ENCODE measurements around the gene ABCB4. TPM values are rescaled to one million over a fixed set of nuclear protein-coding genes. Genes with fewer than 3 reads are reported as not detected.

Gene ABCB4
- total RNA-seq, 4 donors from 2014 or later = 0.42 to 6.5 (median 1.1) TPM

GRCh38 chr7:87483131-87483530 is 7.7 kb upstream of the ABCB4 start:
- no peak for TF ChIP-seq POLR2AphosphoS5 (IDR thresholded peaks at IDR 0.05)
- no peak for TF ChIP-seq EP300 (IDR thresholded peaks at IDR 0.05)
- no peak for TF ChIP-seq POLR2A (IDR thresholded peaks at IDR 0.05)
- no peak for TF ChIP-seq CTCF (IDR thresholded peaks at IDR 0.05)
- Histone ChIP-seq H3K4me1 (no peaks in the 10 kb centered on the region), H3K9me3 (no peaks in the 10 kb centered on the region), H3K27me3 (peaks cover 8% of the 10 kb centered on the region), H3K27ac (no peak overlapping the region), H3K36me3 (no peaks in the 10 kb centered on the region), H3K4me3 (no peak overlapping the region)
- 100% methylated on average over 1 of the region's 2 CpGs for WGBS, 2 donors (ENCODE audit: low coverage in 1 of 2)
- ATAC-seq = no peak

GRCh38 chr7:87482115-87482514 is 6.6 kb upstream of the ABCB4 start:
- H3K27ac ChIP-seq = no peak overlapping the region
- H3K4me3 ChIP-seq = no peak overlapping the region
- no peak for ATAC-seq
- WGBS, 2 donors (ENCODE audit: low coverage in 1 of 2) = 65 to 69% methylated on average over 2 to 3 of the region's 3 CpGs
- H3K27me3 ChIP-seq = peaks cover 9% of the 10 kb centered on the region
- TF ChIP-seq CTCF (IDR thresholded peaks at IDR 0.05) = no peak
- TF ChIP-seq POLR2AphosphoS5 (IDR thresholded peaks at IDR 0.05) = no peak
- no peak for TF ChIP-seq EP300 (IDR thresholded peaks at IDR 0.05)
- TF ChIP-seq POLR2A (IDR thresholded peaks at IDR 0.05) = no peak
- H3K36me3 ChIP-seq = no peaks in the 10 kb centered on the region
- H3K9me3 ChIP-seq = no peaks in the 10 kb centered on the region
- no peaks in the 10 kb centered on the region for H3K4me1 ChIP-seq

GRCh38 chr7:87480386-87480785 is 4.9 kb upstream of the ABCB4 start:
- H3K4me3 ChIP-seq = no peak overlapping the region
- no peak overlapping the region for H3K27ac ChIP-seq
- WGBS, 2 donors (ENCODE audit: low coverage in 1 of 2) = 79 to 100% methylated on average over 2 of the region's 2 CpGs
- ATAC-seq = no peak
- no peak for TF ChIP-seq CTCF (IDR thresholded peaks at IDR 0.05)
- TF ChIP-seq EP300 (IDR thresholded peaks at IDR 0.05) = no peak
- no peak for TF ChIP-seq POLR2A (IDR thresholded peaks at IDR 0.05)
- TF ChIP-seq POLR2AphosphoS5 (IDR thresholded peaks at IDR 0.05) = no peak
- no peaks in the 10 kb centered on the region for H3K9me3 ChIP-seq
- no peaks in the 10 kb centered on the region for H3K36me3 ChIP-seq
- H3K27me3 ChIP-seq = peaks cover 27% of the 10 kb centered on the region
- H3K4me1 ChIP-seq = peaks cover 0 to 7% (median 0%) of the 10 kb centered on the region in 3 donors

GRCh38 chr7:87479951-87480350 is 4.5 kb upstream of the ABCB4 start:
- TF ChIP-seq POLR2AphosphoS5 (IDR thresholded peaks at IDR 0.05) = no peak
- no peak for TF ChIP-seq CTCF (IDR thresholded peaks at IDR 0.05)
- no peak for TF ChIP-seq POLR2A (IDR thresholded peaks at IDR 0.05)
- no peak for TF ChIP-seq EP300 (IDR thresholded peaks at IDR 0.05)

GRCh38 chr7:87476179-87476557 is 688 bp upstream of the ABCB4 start:
- no peak overlapping the region for H3K27ac ChIP-seq
- H3K9me3 ChIP-seq = no peaks in the 10 kb centered on the region
- no peak for ATAC-seq
- H3K36me3 ChIP-seq = no peaks in the 10 kb centered on the region
- TF ChIP-seq POLR2A (IDR thresholded peaks at IDR 0.05) (no peak), POLR2AphosphoS5 (IDR thresholded peaks at IDR 0.05) (no peak), EP300 (IDR thresholded peaks at IDR 0.05) (no peak), CTCF (IDR thresholded peaks at IDR 0.05) (no peak)
- peaks cover 0 to 21% (median 3%) of the 10 kb centered on the region in 3 donors for H3K4me1 ChIP-seq
- WGBS, 2 donors (ENCODE audit: low coverage in 1 of 2) = 49% methylated on average over 4 of the region's 8 CpGs; no CpG with 5 or more reads in 1 of the 2 donors
- H3K27me3 ChIP-seq = peaks cover 41% of the 10 kb centered on the region
- peak overlapping the region in 1 of 2 donors; percentile 57 for H3K4me3 ChIP-seq

More at GRCh38 chr7:87479951-87480350, 4.5 kb upstream of the ABCB4 start:
- Histone ChIP-seq H3K9me3 (no peaks in the 10 kb centered on the region), H3K27ac (no peak overlapping the region), H3K4me3 (no peak overlapping the region), H3K4me1 (peaks cover 0 to 12% (median 3%) of the 10 kb centered on the region in 3 donors), H3K27me3 (peaks cover 31% of the 10 kb centered on the region), H3K36me3 (no peaks in the 10 kb centered on the region)
- WGBS, 2 donors (ENCODE audit: low coverage in 1 of 2) = 83 to 95% methylated on average over 2 of the region's 2 CpGs
- ATAC-seq = no peak
